ENCODE data around the gene MCF2L. TPM values are rescaled to one million over a fixed set of nuclear protein-coding genes. Genes with fewer than 3 reads are reported as not detected.

MCF2L gene
- polyA plus RNA-seq, 2 of the 4 experiments (the other 2 are of a cell fraction): 0.36 to 0.92 TPM

DNA sequence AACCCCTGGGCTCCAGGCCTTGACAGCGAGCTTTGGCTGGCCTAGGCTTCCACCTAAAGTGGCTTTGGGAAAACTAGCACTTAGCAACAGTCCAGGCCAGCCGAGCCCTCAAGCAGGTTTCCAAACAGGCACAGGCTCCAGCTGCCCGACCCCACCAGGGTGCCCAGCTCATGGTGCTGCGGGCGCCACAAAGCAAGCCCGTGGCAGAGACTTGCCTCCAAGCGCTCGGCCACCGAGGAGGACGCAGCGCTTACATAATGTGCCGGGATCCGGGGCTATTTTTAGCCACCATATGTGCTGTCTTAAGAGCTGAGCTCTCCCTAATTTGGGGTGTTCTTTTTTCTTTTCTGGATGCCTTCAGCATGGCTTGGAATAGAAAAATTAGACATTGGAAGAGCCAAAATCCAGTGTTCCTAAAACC is 80.5 kb downstream of the MCF2L start (continued):
- no peak for TF ChIP-seq FOSL2 (IDR thresholded peaks at IDR 0.05)
- TF ChIP-seq FOSL2 (CRISPR knock-in tag; IDR thresholded peaks at IDR 0.05): no peak
- TF ChIP-seq, protein P1, sequence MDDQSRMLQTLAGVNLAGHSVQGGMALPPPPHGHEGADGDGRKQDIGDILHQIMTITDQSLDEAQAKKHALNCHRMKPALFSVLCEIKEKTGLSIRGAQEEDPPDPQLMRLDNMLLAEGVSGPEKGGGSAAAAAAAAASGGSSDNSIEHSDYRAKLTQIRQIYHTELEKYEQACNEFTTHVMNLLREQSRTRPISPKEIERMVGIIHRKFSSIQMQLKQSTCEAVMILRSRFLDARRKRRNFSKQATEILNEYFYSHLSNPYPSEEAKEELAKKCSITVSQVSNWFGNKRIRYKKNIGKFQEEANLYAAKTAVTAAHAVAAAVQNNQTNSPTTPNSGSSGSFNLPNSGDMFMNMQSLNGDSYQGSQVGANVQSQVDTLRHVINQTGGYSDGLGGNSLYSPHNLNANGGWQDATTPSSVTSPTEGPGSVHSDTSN (IDR thresholded peaks at IDR 0.05): no peak
- TF ChIP-seq MAFK (IDR thresholded peaks at IDR 0.05; ENCODE audit: partially characterized antibody): no peak

DNA sequence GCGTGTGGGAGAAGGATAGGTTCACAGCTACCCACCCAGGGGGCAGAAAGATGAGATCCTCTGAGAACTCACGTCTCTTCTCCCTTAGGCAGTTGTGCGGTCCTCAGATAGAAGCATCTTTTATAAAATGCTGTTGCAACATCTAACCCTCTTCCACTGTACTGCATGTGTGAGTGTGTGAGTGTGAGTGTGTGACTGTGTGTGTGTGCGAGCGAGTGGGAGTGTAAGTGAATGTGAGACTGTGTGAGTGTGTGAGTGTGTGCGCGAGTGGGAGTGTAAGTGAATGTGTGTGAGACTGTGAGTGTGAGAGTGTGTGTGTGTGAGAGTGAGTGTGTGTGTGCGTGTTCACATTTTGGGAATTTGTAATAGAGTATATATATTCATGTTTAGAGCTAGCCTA is 81.0 kb downstream of the MCF2L start:
- ATAC-seq (no peak), FAIRE-seq (no peak), DNase-seq (ENCODE audit: low read depth in 1 of 2, low spot score in 1 of 2) (no peak)
- no peak overlapping the region for H3K27ac ChIP-seq
- ChIA-PET CTCF (interaction anchor here (1.0 to 1.5 kb wide), 2 partner anchors 21 to 343 kb away, joined by 3 to 4 read pairs; no protein-coding TSS in a partner anchor), POLR2A (no interaction called here)
- no peak for TF ChIP-seq EP300 (IDR thresholded peaks at IDR 0.05)
- TF ChIP-seq ZFP36 (IDR thresholded peaks at IDR 0.05; ENCODE audit: borderline replicate concordance, partially characterized antibody): no peak
- TF ChIP-seq POLR2A (IDR thresholded peaks at IDR 0.05; ENCODE audit: low read length): no peak
- TF ChIP-seq, protein P2, sequence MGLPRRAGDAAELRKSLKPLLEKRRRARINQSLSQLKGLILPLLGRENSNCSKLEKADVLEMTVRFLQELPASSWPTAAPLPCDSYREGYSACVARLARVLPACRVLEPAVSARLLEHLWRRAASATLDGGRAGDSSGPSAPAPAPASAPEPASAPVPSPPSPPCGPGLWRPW (IDR thresholded peaks at IDR 0.05): no peak
- TF ChIP-seq HOXB13 (CRISPR knock-in tag; IDR thresholded peaks at IDR 0.05; ENCODE audit: low read depth): no peak
- TF ChIP-seq ZC3H11A (IDR thresholded peaks at IDR 0.05): no peak
- TF ChIP-seq EHF (CRISPR knock-in tag; IDR thresholded peaks at IDR 0.05): no peak
- TF ChIP-seq, protein P1 (IDR thresholded peaks at IDR 0.05): no peak
- TF ChIP-seq GATA3 (IDR thresholded peaks at IDR 0.05; ENCODE audit: borderline replicate concordance): no peak
- no peak for TF ChIP-seq ESRRA (IDR thresholded peaks at IDR 0.05; ENCODE audit: borderline replicate concordance, low read length)
- no peak for TF ChIP-seq NR3C1 (IDR thresholded peaks at IDR 0.05)
- TF ChIP-seq SMC3 (IDR thresholded peaks at IDR 0.05): no peak
- TF ChIP-seq CHD4 (IDR thresholded peaks at IDR 0.05; ENCODE audit: borderline replicate concordance): no peak
- TF ChIP-seq, protein P3, sequence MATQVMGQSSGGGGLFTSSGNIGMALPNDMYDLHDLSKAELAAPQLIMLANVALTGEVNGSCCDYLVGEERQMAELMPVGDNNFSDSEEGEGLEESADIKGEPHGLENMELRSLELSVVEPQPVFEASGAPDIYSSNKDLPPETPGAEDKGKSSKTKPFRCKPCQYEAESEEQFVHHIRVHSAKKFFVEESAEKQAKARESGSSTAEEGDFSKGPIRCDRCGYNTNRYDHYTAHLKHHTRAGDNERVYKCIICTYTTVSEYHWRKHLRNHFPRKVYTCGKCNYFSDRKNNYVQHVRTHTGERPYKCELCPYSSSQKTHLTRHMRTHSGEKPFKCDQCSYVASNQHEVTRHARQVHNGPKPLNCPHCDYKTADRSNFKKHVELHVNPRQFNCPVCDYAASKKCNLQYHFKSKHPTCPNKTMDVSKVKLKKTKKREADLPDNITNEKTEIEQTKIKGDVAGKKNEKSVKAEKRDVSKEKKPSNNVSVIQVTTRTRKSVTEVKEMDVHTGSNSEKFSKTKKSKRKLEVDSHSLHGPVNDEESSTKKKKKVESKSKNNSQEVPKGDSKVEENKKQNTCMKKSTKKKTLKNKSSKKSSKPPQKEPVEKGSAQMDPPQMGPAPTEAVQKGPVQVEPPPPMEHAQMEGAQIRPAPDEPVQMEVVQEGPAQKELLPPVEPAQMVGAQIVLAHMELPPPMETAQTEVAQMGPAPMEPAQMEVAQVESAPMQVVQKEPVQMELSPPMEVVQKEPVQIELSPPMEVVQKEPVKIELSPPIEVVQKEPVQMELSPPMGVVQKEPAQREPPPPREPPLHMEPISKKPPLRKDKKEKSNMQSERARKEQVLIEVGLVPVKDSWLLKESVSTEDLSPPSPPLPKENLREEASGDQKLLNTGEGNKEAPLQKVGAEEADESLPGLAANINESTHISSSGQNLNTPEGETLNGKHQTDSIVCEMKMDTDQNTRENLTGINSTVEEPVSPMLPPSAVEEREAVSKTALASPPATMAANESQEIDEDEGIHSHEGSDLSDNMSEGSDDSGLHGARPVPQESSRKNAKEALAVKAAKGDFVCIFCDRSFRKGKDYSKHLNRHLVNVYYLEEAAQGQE (IDR thresholded peaks at IDR 0.05): no peak
- no peak for TF ChIP-seq JUN (IDR thresholded peaks at IDR 0.05)
- no peak for TF ChIP-seq SREBF2 (IDR thresholded peaks at IDR 0.05)
- no peak for TF ChIP-seq MAFK (IDR thresholded peaks at IDR 0.05; ENCODE audit: partially characterized antibody)
- no peak for TF ChIP-seq PHF8 (IDR thresholded peaks at IDR 0.05; ENCODE audit: borderline replicate concordance, low read depth)
- TF ChIP-seq FOSB (CRISPR knock-in tag; IDR thresholded peaks at IDR 0.05): no peak
- no peak overlapping the region for H3K4me3 ChIP-seq
- no peaks in the 10 kb centered on the region for H3K4me1 ChIP-seq
- WGBS (ENCODE audit: missing lambda C conversion rate): 77% methylated on average over 8 of the region's 8 CpGs
- H3K9me3 ChIP-seq: no peaks in the 10 kb centered on the region
- no peak overlapping the region for H3K4me2 ChIP-seq

Data from A549 (cell line).